ENCODE measurements around the gene SLC2A4.

Gene SLC2A4

GRCh38 chr17:7280519-7281073, 922 bp upstream of the SLC2A4 start:
- no peak for DNase-seq

GRCh38 chr17:7281953-7282751, 634 bp downstream of the SLC2A4 start:
- DNase-seq: peak; percentile 6

GRCh38 chr17:7282752-7283321, 1.3 kb downstream of the SLC2A4 start:
- DNase-seq: peak; percentile 8

GRCh38 chr17:7283471-7284216, 2.1 kb downstream of the SLC2A4 start:
- DNase-seq: no peak

GRCh38 chr17:7284911-7285310, 3.4 kb downstream of the SLC2A4 start:
- DNase-seq: peak; percentile 12

GRCh38 chr17:7285679-7286078, 4.2 kb downstream of the SLC2A4 start:
- DNase-seq: no peak

GRCh38 chr17:7289256-7290032, 7.9 kb downstream of the SLC2A4 start:
- DNase-seq: peak; percentile 9

- no peak for DNase-seq
Measured at GRCh38 chr17:7290166-7290565, 8.6 kb downstream of the SLC2A4 start.

GRCh38 chr17:7290685-7291084, 9.2 kb downstream of the SLC2A4 start:
- no peak for DNase-seq

- DNase-seq: peak; percentile 13
Measured at GRCh38 chr17:7292194-7292593, 10.7 kb downstream of the SLC2A4 start.

GRCh38 chr17:7292729-7293128, 11.2 kb downstream of the SLC2A4 start:
- DNase-seq: peak; percentile 25

GRCh38 chr17:7293159-7293558, 11.6 kb downstream of the SLC2A4 start:
- peak; percentile 20 for DNase-seq

- peak; percentile 17 for DNase-seq
Measured at GRCh38 chr17:7293816-7294613, 12.5 kb downstream of the SLC2A4 start.

- DNase-seq: peak; percentile 73
Measured at GRCh38 chr17:7294614-7295153, 13.2 kb downstream of the SLC2A4 start, which contains the start of gene YBX2. YBX2 (minus strand) TSS chr17:7294639; CDS start chr17:7294500, 139 bp downstream.

- DNase-seq: peak; percentile 6
Measured at GRCh38 chr17:7295230-7296180, 14.0 kb downstream of the SLC2A4 start.

- DNase-seq: peak; percentile 89
Measured at GRCh38 chr17:7296189-7296861, 14.8 kb downstream of the SLC2A4 start.

GRCh38 chr17:7304179-7304578, 22.7 kb downstream of the SLC2A4 start:
- no peak for DNase-seq

- DNase-seq: peak; percentile 92
Measured at GRCh38 chr17:7306911-7307685, 25.6 kb downstream of the SLC2A4 start, which contains the start of gene EIF5A. EIF5A (plus strand) TSS chr17:7307628; CDS start chr17:7309636, 2,008 bp downstream.
